Gastroesophageal sphincter (tissue), 4 donors: Measurements from ENCODE around the gene POMT1. TPM values are rescaled to one million over a fixed set of nuclear protein-coding genes. Genes with fewer than 3 reads are reported as not detected.
A peak's percentile ranks its signal among the peaks of the same experiment; 100 is the strongest.

Source experiments
- ATAC-seq: fragments of 150-250 bp; one replicate; pipeline ENCODE4 v1.9.1; 2016; ENCODE audit warnings: mild to moderate bottlenecking, moderate library complexity
- H3K27ac ChIP-seq, 4 donors: fragments of 200-600 bp; sonication (generic) in 3 of 4; 1 replicate in 3 of 4; 2 replicates in 1 of 4; pipeline ENCODE4 v1.5.1; 2016 to 2019
- H3K27me3 ChIP-seq: fragments of 200-600 bp; sonication (generic); one replicate; pipeline ENCODE4 v1.5.1; 2019
- H3K36me3 ChIP-seq, 2 donors: fragments of 200-600 bp; sonication (generic); one replicate each; pipeline ENCODE4 v1.5.1; 2019; ENCODE audit warnings: control low read depth in 1 of 2
- H3K4me1 ChIP-seq, 3 donors: fragments of 200-600 bp; sonication (generic); 1 replicate in 2 of 3; 2 replicates in 1 of 3; pipeline ENCODE4 v1.5.1; 2016 to 2019; ENCODE audit warnings: control low read depth in 2 of 3
- H3K4me3 ChIP-seq, 2 donors: fragments of 200-600 bp; sonication (generic); one replicate each; pipeline ENCODE4 v1.5.1; 2019; ENCODE audit warnings: mild to moderate bottlenecking in 1 of 2, moderate library complexity in 1 of 2
- H3K9me3 ChIP-seq, 3 donors: fragments of 200-600 bp; sonication (generic); one replicate each; pipeline ENCODE4 v1.5.1; 2017 to 2019; ENCODE audit warnings: control low read depth in 2 of 3
- CTCF ChIP-seq, 4 experiments: fragments of 200-600 bp in 2 of 4; fragments of 450-650 bp in 2 of 4; sonication (generic) in 1 of 4; IDR thresholded peaks; one replicate each; pipeline ENCODE4 v1.5.1; 2017 to 2019; ENCODE audit warnings: antibody characterized with exemption in 4 of 4, mild to moderate bottlenecking in 2 of 4, moderate library complexity in 2 of 4
- EP300 ChIP-seq: sonication (generic); formaldehyde crosslinking; IDR thresholded peaks from one replicate; pipeline ENCODE4 v1.6.1; 2017; ENCODE audit warnings: antibody characterized with exemption, mild to moderate bottlenecking
- POLR2A ChIP-seq, 2 donors: fragments of 450-650 bp; IDR thresholded peaks; one replicate each; pipeline ENCODE4 v1.6.1; 2017; ENCODE audit warnings: antibody characterized with exemption in 2 of 2, mild to moderate bottlenecking in 2 of 2, moderate library complexity in 1 of 2
- POLR2AphosphoS5 ChIP-seq: sonication (generic); formaldehyde crosslinking; IDR thresholded peaks from one replicate; pipeline ENCODE4 v1.6.1; 2017; ENCODE audit warnings: antibody characterized with exemption
- WGBS, 2 donors: methylation state at CpG; one replicate each; pipeline ENCODE4 v1.1.5; 2018; ENCODE audit warnings: low coverage in 1 of 2; 5-methylcytosine and 5-hydroxymethylcytosine counted together
- total RNA-seq, 4 donors: library from RNA; depleted of rRNA; stranded (reverse); fragments of >200 nt; gene quantifications; one replicate each; pipeline ENCODE4 v1.1.0, GENCODE V29; 2016

POMT1 gene
- total RNA-seq, 4 donors from 2014 or later = 19.9 to 39.7 (median 26.6) TPM

GRCh38 chr9:131483319-131484050 lies 19.2 kb upstream of the POMT1 start:
- Histone ChIP-seq H3K27me3 (no peaks in the 10 kb centered on the region), H3K27ac (peak overlapping the region; percentile 79 to 89 (median 84)), H3K4me1 (peaks cover 4 to 70% (median 15%) of the 10 kb centered on the region in 3 donors), H3K36me3 (peaks cover 0 to 97% of the 10 kb centered on the region in 2 donors), H3K9me3 (no peaks in the 10 kb centered on the region), H3K4me3 (no peak overlapping the region)
- TF ChIP-seq CTCF (IDR thresholded peaks at IDR 0.05) = no peak
- peak; percentile 30 for TF ChIP-seq POLR2AphosphoS5
- 59% methylated on average over 2 of the region's 9 CpGs; no CpG with 5 or more reads in 1 of the 2 donors for WGBS, 2 donors
- ATAC-seq = peak; percentile 88

GRCh38 chr9:131484051-131484445 lies 18.7 kb upstream of the POMT1 start:
- Histone ChIP-seq H3K36me3 (peaks cover 0 to 97% of the 10 kb centered on the region in 2 donors), H3K4me3 (no peak overlapping the region), H3K27ac (peak overlapping the region; percentile 79 to 89 (median 84))

GRCh38 chr9:131484560-131485185 lies 18.0 kb upstream of the POMT1 start:
- no peak for TF ChIP-seq CTCF (IDR thresholded peaks at IDR 0.05)
- TF ChIP-seq POLR2AphosphoS5 = no peak
- no peak for TF ChIP-seq EP300
- TF ChIP-seq POLR2A (IDR thresholded peaks at IDR 0.05) = no peak
- peaks cover 4 to 65% (median 15%) of the 10 kb centered on the region in 3 donors for H3K4me1 ChIP-seq
- H3K27me3 ChIP-seq = no peaks in the 10 kb centered on the region
- peaks cover 0 to 97% of the 10 kb centered on the region in 2 donors for H3K36me3 ChIP-seq
- no peaks in the 10 kb centered on the region for H3K9me3 ChIP-seq
- no peak for ATAC-seq
- WGBS, 2 donors = 89 to 94% methylated on average over 8 to 10 of the region's 15 CpGs
- H3K27ac ChIP-seq = peak overlapping the region; percentile 79 to 89 (median 84)
- no peak overlapping the region for H3K4me3 ChIP-seq

More at GRCh38 chr9:131484051-131484445, 18.7 kb upstream of the POMT1 start:
- Histone ChIP-seq H3K27me3 (no peaks in the 10 kb centered on the region), H3K4me1 (peaks cover 4 to 65% (median 15%) of the 10 kb centered on the region in 3 donors), H3K9me3 (no peaks in the 10 kb centered on the region)
- no peak for ATAC-seq
- no peak for TF ChIP-seq POLR2AphosphoS5
- TF ChIP-seq CTCF (IDR thresholded peaks at IDR 0.05) = no peak
- no peak for TF ChIP-seq POLR2A (IDR thresholded peaks at IDR 0.05)
- WGBS, 2 donors = 100% methylated on average over 1 of the region's 7 CpGs; no CpG with 5 or more reads in 1 of the 2 donors

GRCh38 chr9:131485206-131485605 lies 17.5 kb upstream of the POMT1 start:
- TF ChIP-seq POLR2A (IDR thresholded peaks at IDR 0.05) (no peak), CTCF (IDR thresholded peaks at IDR 0.05) (no peak)
- Histone ChIP-seq H3K4me3 (no peak overlapping the region), H3K27ac (peak overlapping the region; percentile 79 to 89 (median 84)), H3K27me3 (no peaks in the 10 kb centered on the region), H3K36me3 (peaks cover 0 to 97% of the 10 kb centered on the region in 2 donors), H3K4me1 (peaks cover 4 to 65% (median 15%) of the 10 kb centered on the region in 3 donors), H3K9me3 (no peaks in the 10 kb centered on the region)
- WGBS, 2 donors = 86% methylated on average over 6 of the region's 12 CpGs; no CpG with 5 or more reads in 1 of the 2 donors
- no peak for ATAC-seq
